Measurements from ENCODE around the gene KEL.

KEL gene

DNA sequence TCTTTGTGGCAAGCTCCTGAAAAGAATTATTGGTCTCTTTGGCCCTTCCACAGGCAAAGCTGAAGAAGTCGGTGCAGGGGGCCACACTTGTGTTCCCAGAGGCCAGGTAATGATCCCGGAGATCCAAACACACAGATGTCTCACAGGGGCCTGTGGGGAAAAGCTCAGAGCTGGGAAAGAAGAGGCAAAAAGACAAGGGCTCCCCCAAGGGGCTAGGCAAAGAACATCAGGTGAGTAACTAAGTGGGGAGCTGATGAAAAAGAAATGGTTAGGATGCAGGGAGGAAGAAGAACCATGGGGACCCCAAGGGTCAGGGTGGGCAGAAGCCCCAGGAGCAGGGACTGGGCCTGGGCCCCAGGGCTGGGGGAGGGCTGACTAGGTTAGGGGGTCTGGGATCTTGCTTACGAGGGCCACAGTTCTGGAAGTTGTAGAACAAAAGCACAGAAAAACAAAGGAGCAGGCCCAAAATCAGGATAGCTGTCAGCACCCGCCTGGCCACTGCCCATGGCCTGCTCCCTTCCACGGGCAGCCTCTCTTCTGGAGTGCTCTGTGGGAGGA, 1.1 kb downstream of the KEL start:
- DNase-seq = peak; percentile 2

DNA sequence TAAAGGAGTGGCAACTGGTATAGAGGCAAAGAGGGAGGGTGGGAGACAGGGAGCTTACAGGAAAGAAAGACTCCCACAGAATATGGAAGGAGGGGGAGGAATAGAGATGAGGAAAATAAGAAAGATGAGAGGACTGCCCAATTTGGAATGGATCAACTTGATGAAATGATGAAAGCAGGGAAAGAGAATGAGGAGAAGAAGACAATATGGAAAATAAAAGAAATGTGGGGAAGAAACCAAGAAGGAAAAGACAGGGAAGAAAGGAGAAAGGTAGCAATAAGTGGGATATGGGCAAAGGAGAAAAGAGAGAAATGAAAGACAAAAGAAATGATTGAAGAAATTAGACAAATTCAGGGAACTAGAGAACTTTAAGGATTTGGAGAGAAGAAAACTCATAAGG, 3.0 kb downstream of the KEL start:
- no peak for DNase-seq

DNA sequence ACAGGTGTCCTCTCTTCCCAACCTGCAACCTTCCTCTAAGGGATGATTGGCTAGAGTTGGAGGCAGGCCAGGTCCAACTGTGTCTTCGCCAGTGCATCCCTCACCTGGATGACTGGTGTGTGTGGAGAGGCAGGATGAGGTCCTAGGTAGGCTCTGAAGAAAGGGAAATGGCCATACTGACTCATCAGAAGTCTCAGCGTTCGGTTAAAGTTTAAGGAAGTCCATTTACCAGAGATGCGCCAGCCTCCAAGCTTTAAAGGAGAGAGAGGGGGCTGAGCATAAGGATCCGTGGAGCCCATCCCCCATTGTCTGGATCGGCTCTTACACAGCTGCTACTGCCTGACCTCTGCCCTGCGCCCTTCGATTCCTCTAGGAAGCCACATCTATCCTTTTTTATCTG, 4.4 kb downstream of the KEL start:
- DNase-seq = no peak

DNA sequence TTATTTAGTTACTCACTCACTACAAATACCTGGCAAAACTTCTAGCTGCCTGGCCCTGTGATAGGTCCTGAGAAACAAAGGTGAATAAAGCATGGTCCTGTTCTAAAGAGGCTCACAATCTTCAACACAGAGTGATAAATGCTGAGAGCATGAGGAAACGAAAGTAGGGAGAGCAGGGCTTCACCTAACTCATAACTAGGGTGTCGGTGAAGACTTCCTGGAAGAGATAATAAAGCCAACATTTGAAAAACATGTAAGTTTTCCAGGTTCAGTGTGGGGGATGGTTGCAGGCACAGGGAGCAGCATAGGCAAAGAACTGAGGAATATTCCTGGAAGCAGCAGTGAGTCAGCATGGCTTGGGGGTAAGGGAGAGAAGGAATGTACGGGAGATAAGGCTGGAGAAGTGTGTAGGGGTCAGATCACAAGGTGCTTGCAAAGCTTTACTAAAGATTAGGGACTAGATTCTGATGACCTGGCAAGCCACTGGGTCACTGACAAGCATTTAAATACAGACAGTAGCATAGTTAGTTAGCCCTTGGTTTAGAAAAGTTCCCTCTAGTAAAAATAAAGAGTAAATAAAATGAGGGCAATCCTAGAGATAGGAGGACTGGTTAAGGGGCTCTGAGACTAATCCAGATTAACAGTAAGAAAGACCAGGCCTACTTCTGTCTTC, 5.1 kb downstream of the KEL start:
- peak; percentile 24 for DNase-seq

DNA sequence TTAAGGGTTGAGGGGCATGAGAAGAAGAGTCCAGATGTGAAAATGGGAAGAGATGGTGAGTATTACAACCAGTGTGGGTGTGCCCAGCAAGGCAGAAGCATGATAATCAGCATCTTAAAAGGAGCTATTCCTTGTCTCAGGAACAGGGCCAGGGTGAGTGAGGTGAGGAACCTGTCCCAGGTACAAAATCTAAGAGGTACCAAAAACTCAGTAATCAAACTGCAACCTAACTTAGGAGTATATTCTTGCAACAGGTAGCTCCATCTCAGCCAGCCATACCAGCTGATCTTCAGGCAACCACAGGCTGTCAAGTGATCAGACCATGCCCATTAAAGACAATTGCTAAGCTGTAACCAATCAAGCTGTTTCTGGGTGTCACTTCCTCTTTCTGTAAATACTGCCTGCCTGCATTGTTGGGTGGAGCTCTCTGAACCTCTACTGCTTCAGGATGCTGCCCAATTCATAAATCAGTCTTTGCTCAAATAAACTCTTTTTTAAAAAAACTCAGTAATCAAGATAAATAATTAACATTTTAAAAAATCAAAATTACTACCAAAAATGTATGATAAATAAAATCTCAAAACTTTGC, 7.4 kb downstream of the KEL start:
- peak; percentile 74 for DNase-seq

DNA sequence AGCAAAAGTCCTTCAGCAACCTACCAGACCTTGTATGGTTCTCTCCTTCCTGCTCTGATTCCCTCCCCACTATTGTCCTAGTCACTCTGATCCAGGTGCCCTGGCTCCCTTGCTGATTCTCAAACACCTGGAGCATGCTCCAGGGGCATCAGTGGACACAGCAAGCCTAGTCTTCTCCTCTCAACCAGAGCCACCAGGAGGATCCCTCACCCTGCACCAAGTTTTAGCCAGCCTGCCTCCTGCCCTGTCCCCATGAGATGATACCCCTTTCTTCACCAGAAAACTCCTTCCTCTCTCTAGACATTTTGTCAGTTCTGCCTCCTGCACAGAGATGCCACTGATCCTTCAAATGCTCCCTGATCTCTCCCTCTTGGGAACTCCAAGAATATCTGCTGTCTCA, 11.9 kb downstream of the KEL start:
- no peak for DNase-seq

DNA sequence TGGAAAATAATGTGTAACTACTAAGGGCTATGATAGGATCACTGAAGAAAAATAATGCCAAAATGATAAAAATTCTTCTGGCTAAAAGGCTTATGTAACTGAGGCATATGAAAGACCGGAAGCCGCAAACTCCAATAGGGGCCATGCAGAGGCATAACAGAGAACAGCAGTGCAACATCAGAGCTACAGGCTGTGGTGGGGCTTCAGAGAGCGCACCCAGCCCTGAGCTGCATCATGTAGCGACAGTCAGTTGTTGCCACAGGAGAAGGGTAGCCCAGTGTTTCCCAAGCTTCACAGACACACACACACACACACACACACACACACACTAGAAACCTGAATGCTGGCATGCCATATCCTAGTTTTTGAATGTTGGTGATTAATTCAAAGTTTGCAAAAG, 13.6 kb downstream of the KEL start:
- DNase-seq = no peak

DNA sequence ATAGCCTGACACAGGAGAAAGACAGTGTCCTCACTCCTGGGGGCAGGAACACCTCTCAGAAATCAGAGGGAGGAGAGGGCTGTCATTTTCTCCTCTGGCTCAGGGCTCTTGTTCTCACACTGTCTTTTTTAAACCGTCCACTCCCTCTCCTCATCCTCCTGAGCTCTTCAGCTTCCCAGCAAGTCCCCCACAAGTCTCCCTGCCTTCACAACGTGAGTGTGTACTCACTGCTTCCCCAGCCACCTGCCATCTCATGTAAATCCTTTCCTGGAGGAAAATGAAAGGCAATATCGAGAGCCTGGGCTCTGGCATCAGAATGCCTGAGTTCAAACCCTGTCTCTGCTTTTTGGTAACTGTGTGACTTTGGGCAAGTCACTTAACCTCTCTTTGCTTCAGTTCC, 17.2 kb downstream of the KEL start:
- no peak for DNase-seq

DNA sequence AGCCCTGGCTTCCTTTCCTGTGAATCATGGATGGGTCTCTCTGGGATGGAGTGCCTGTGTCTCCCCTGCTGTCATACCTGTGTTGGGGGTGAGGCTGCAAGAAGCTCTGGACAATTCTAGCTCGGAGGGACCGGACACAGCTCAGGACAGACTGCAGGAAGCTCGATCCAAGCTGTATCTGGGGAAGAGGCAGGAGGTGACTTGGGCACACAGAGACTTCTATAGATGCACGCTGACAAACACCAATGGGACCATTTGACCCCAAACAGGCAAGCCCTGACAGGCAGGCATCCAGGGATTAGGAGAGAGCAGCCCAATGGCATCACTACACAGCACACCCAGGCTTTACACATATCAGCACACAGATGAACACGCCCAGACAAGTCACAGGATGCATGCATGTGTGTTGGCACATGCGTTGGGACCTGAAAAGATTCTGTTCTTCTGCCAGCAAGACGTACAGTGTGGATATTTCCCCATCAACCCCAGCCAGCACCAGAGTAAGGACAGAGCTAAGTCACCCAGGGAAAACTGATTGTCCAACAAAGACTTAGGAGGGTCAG, 18.4 kb downstream of the KEL start:
- DNase-seq = no peak

DNA sequence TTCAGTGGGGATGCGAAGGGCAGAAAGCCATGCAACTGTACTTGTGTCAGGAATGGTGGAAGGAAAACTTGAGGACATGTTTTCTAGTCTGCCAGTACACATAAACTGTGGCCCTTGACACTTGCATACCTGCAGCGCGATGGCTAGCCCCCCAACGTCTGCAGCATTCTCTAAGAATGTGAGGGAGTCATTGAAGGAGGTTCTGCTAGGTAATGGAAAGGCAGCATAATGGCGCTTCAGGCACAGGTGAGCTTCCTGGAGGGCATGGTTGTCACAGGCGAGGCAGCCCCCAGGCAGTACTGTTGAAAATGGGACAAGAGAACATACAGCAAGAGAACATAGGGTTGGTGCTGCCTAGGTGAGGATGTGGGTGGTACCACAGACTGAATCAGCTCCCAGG, 19.4 kb downstream of the KEL start:
- no peak for DNase-seq

DNA sequence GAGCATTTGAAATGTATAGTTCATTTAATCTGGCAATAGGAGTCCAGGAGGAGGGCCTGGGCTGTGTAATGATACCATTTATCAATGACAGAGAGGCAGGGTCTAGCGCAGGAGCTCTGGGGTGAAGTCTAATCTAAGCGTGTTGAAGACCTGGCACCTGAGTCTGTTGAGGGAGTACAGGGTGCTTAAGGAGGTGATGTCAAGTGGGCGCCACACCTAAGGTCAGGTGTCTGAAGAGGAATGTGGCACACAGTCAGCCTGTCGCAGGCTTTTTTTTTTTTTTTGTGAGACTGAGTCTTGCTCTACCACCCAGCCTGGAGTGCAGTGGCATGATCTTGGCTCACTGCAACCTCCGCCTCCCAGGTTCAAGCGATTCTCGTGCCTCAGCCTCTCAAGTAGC, 20.6 kb downstream of the KEL start:
- DNase-seq = no peak

DNA sequence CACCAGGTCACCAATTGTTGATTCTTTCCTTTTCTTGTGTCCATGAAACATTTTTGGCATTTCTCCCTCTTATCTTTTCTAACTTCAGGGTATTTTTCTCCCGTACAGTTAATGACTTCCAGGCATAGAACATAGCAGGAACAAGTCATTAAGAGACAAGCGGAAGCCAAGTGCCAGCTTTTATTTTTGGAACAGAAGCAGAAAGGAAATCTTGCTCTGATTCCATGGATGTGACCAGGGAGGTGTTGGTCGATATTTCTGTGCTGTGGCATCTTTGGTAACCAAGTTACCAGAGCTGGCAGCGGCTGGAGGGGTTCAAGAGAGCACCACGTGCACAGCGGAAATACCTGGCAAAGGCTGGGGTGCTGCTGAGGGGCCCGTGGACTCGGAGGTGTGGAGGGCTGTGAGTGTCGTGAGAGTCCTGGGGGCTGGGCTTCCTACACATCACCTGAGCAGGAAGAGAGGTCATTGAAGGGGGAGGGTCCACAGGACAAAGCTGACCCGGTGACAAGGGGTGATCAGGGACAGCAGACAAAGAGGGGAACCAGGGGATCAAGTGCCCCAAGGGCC, 21.1 kb downstream of the KEL start:
- DNase-seq = no peak

DNA sequence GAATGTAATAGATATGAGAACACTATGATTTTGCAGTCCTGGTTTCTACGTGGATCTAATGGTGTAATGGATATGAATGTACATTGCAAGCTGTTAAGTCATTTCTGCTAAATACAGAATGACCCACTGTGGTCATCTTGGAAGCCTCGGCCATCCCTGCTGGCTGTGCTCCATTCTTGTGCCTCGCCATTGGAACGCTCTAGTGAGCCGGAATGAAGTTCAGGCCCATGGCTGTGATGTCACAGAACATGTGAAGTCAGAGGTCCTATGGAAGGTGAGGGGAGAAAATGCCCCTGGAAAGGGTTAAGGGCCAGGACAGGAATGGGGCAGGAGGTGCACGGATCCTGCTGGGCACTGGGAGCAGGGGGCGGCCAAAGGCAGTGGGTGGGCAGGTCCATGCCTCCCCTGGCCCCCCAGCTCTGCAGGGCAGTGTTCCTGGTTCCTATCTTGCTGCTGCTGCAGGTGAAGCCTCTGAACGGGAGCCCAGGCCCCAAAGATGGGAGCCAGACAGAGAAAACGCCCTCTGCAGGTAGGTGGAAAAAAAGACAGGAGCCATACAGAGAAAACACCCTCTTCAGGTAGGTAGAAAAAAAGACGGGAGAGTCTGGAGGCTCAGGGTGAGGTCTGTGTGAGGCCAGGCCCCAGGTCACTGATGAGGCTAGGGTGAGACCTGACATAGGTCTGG, 22.8 kb downstream of the KEL start, which contains the start of gene LLCFC1:
TSS of gene LLCFC1 (plus strand) at position 259 of the 685 bp plus-strand sequence. CDS start at position 397, 138 bp downstream.
- DNase-seq = no peak

DNA sequence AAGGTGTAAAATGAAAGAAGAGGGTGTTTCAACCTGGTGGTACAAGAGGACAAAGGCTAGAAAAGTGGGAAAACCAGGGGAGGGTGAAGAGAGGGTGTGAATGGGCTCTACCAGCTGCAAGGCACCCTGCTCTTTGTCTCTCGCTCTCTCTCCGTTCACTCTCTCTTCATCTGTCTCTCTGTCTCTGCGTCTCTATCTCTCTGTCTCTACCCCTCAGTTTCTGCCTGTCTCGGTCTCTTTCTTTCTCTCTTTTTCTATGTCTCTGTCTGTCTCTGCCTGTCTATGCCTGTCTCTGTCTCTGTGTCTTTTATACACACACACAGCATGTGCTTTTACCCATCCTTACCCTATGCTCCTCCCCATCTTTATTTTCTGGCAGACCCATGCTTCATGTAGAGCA, 23.6 kb downstream of the KEL start:
- no peak for DNase-seq

DNA sequence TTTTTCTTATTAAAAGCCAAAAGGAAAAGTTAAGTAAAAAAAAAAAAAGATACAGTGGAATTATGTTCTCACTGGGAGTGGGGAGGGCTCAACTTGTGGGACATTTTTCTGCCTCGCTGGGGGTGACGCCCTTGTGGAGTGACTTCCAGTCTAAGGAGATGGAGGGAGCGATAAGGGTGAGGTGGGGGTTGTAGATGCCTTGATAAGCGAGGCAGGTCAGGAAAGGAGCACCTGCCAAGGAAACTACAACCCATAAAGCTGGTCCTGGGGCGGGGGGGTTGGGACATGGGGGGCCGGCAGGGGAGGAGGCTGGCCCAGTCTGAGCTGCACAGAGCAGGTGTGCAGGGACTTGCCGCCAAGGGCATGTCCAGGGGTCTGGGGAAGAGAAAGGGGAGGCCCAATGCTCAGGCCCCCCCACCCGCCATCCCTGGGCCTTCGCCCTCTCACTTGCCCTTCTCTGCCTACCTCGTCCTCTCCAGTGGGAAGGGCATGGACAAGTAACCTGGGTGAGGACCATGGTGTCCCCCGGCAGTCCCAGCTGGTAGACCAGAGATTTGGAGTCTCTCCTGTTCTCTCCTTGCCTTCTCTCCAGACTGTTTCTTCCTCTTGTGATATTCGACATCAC, 26.1 kb downstream of the KEL start:
- DNase-seq = no peak

DNA sequence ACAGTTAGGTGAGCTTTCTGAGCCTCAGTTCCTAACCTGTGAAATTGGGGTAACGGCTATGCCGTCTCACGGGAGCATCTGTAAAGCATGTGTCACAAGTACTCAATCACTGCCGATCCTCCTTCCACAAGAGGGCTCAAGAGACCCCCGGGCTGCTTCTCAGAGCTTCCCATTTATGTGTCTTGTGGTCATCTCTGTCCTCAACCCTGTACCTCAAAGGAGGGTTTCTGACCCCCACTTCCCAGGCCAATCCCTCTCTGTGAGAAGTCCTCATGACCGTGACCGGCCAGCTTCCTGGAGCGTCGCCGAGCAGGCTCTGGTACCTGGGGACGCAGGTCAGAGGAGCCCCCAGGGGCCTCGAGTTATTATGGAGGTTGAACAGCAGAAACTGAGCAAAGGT, 28.1 kb downstream of the KEL start:
- no peak for DNase-seq

DNA sequence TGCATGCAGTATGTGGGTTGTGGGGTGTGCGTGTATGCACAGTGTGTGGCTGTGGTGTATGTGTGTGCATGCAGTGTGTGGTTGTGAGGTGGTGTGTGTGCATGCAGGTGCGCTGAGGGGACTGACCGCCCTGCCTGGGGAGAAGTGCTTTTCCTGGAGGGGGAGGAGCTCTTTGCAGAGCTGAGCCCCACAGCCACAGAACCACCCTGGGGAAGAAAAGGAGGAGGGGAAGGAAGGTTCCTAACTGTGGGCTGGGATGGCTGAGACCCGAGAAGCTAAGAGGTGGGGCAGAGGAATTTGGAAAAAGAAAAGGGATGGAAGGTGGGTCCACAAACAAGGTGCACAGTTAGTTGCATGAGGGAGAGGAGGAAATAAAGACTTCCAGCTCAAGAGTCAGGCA, 28.5 kb downstream of the KEL start, which contains the start of gene TRPV5:
TSS of gene TRPV5 (minus strand) at position 123 of the 400 bp plus-strand sequence. CDS start 287 bp downstream, outside the sequence.
- DNase-seq = no peak

DNA sequence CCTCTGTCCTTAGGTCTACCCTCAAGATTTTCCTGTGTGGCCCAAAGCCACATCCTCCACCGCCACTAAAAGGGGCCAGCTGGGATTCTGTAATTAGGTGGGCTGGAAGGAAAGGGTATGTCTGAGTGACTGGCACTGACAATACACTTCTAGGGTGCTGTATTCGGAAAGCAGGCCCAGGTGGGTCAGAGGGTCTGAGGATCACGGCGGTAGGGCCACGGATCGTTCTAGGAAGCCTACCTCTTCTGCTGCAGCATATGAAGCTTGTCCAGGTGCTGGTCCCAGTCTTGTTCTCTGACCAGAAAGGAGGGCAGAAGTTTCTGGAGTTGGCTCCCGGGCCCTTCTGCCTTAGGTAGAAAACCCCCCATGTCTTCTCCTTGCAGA, 29.1 kb downstream of the KEL start:
- DNase-seq = no peak

DNA sequence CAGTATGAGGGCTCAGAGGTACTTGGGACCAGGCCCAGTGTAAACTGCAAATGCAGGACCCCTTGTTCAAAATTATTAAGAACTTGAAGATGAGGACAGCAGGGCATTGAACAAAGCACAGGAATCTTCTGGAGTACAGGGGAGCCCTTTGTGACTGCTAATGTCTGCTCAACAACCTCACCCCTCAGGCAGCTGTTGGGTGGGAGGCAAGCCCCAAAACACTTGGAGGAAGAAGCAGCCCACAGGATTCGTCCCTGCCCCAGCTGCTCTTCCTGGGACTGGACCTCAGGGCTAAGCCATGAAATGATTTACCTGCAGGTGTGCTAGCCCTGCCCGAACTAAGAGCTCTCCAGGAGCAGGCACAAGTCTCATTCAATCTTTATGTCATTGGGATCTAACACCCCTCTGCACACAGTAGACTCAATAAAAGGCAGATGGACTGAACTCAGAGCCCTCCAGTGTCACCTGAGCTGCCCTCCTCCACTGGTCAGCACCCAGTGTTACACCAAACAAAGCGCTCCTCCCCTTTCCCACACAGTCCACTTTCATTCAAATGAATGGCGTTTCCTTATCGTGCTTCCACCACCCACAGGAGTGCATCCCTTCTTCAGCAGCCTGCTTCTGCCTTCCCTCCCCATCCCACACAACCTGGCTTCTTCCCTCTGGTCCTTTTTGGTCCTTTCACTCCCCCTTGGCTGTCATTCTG, 29.6 kb downstream of the KEL start:
- no peak for DNase-seq

DNA sequence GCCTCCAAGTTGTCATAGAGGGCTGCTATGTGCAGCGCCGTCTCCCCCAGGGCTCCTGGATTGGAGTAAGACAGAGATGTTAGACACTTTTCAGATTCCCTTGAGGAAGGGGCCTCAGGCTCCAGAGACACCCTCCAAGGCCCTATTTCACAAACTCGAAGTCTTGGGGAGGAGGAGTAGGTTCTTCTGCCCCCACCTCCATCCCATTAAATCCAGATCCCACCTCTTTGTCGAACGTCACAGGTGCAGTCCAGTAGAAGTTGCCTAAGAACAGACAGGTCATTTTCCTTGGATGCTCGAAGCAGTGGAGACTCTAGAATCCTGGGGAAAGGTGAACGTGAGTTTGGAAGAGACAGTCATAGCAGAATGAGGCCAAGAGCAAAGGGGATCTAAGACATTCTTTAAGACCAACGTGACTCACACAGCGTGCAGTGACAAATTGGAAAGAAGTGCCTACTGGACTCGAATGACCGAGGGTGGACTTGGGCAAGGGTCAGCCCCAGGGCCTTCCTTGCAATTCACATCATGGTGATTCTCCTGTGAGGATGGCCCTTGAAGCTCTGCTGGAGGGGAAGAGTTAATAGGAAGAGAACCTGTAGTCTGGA, 31.9 kb downstream of the KEL start:
- no peak for DNase-seq

DNA sequence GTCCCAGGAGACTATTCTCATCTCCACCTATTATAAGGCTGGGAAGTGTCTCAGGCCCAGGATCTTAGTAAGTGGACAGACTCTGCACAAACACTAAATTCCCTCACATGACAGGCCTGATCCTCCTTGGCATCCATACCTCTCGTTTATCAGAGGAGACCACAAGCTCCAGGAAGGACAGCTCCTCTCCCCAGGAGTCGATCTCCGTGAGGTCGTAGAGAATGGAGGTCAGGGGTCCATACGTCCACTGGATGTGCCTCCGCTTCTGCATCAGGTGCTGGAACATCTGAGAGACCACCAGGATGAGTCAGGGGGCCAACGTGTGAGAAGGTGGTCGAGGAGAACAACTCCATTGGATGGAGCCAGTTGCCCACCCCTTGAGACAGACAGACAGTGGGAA, 34.2 kb downstream of the KEL start:
- no peak for DNase-seq
